CMK (cell line): ENCODE measurements around the gene FAM124B.

Experiments used
- DNase-seq: peaks from one replicate; pipeline ENCODE4 v3.0.0-alpha.2; 2010; ENCODE audit warnings: low read depth

Gene FAM124B

GRCh38 chr2:224335991-224336390 is 65.9 kb downstream of the FAM124B start:
- no peak for DNase-seq

GRCh38 chr2:224334726-224335125 is 67.2 kb downstream of the FAM124B start:
- DNase-seq = no peak

GRCh38 chr2:224333726-224334482 is 68.0 kb downstream of the FAM124B start:
- DNase-seq = no peak

GRCh38 chr2:224331698-224332097 is 70.2 kb downstream of the FAM124B start:
- no peak for DNase-seq

- DNase-seq = no peak
Observed at GRCh38 chr2:224328798-224329197, 73.1 kb downstream of the FAM124B start.
